Measurements from ENCODE around the gene WDR17. TPM values are rescaled to one million over a fixed set of nuclear protein-coding genes. Genes with fewer than 3 reads are reported as not detected.
A peak's percentile ranks its signal among the peaks of the same experiment; 100 is the strongest.
"Not testable (repeated sequence)": the region's sequence is repeated elsewhere in the genome, so short reads cannot be mapped to it uniquely, and the experiment has no call there.

The WDR17 gene
- total and polyA plus RNA-seq, 5 donors from 2014 or later = 0.05 to 0.22 TPM; not detected in 3

- peaks cover 26% of the 10 kb centered on the region for H3K27me3 Mint-ChIP-seq
Observed at GRCh38 chr4:176210579-176211296, 145.1 kb downstream of the WDR17 start.

GRCh38 chr4:176212351-176212750 is 146.7 kb downstream of the WDR17 start:
- DNase-seq; ATAC-seq (ENCODE audit: low read depth in 2 of 2); H3K27ac Mint-ChIP-seq; H3K4me1 Mint-ChIP-seq; H3K36me3 ChIP-seq (ENCODE audit: control insufficient read depth, insufficient read depth, low read length); H3K4me1 ChIP-seq (ENCODE audit: control insufficient read depth, insufficient read depth, low read length, poor library complexity, severe bottlenecking); H3K36me3 Mint-ChIP-seq; H3K4me3 Mint-ChIP-seq; H3K9me3 ChIP-seq (ENCODE audit: control insufficient read depth in 2 of 2, low read length in 2 of 2); H3K4me3 ChIP-seq (ENCODE audit: low read depth, low read length); H3K27me3 ChIP-seq (ENCODE audit: control insufficient read depth, insufficient read depth, low read length); H3K9me3 Mint-ChIP-seq; H3K27ac ChIP-seq (ENCODE audit: insufficient read depth, low read length, poor library complexity, severe bottlenecking): not testable (repeated sequence)
- H3K27me3 Mint-ChIP-seq = peaks cover 26% of the 10 kb centered on the region

More at GRCh38 chr4:176210579-176211296, 145.1 kb downstream of the WDR17 start:
- no peaks in the 10 kb centered on the region for H3K9me3 ChIP-seq (ENCODE audit: control insufficient read depth in 2 of 2, low read length in 2 of 2)
- no peak for DNase-seq
- H3K4me1 Mint-ChIP-seq = no peaks in the 10 kb centered on the region
- no peak overlapping the region for H3K4me3 ChIP-seq (ENCODE audit: low read depth, low read length)
- H3K36me3 ChIP-seq (ENCODE audit: control insufficient read depth, insufficient read depth, low read length) = no peaks in the 10 kb centered on the region
- H3K27ac ChIP-seq (ENCODE audit: insufficient read depth, low read length, poor library complexity, severe bottlenecking) = no peak overlapping the region
- H3K27ac Mint-ChIP-seq = no peak overlapping the region
- H3K4me1 ChIP-seq (ENCODE audit: control insufficient read depth, insufficient read depth, low read length, poor library complexity, severe bottlenecking) = no peaks in the 10 kb centered on the region
- H3K27me3 ChIP-seq (ENCODE audit: control insufficient read depth, insufficient read depth, low read length) = peaks cover 10% of the 10 kb centered on the region
- no peak for ATAC-seq (ENCODE audit: low read depth in 2 of 2)
- H3K9me3 Mint-ChIP-seq = peaks cover 0 to 5% (median 0%) of the 10 kb centered on the region in 7 donors
- H3K36me3 Mint-ChIP-seq = no peaks in the 10 kb centered on the region
- H3K4me3 Mint-ChIP-seq = no peak overlapping the region

GRCh38 chr4:176217510-176217909 is 151.9 kb downstream of the WDR17 start:
- H3K4me3 ChIP-seq (ENCODE audit: low read depth, low read length) = no peak overlapping the region
- H3K36me3 ChIP-seq (ENCODE audit: control insufficient read depth, insufficient read depth, low read length) = no peaks in the 10 kb centered on the region
- Mint-ChIP-seq H3K27me3 (no peaks in the 10 kb centered on the region), H3K4me3 (no peak overlapping the region), H3K36me3 (no peaks in the 10 kb centered on the region), H3K4me1 (no peaks in the 10 kb centered on the region), H3K9me3 (peaks cover 0 to 2% (median 0%) of the 10 kb centered on the region in 7 donors), H3K27ac (no peak overlapping the region)
- H3K27me3 ChIP-seq (ENCODE audit: control insufficient read depth, insufficient read depth, low read length) = no peaks in the 10 kb centered on the region
- DNase-seq (peak in 1 of 3 donors; percentile 6), ATAC-seq (ENCODE audit: low read depth in 2 of 2) (no peak)
- H3K27ac ChIP-seq (ENCODE audit: insufficient read depth, low read length, poor library complexity, severe bottlenecking) = no peak overlapping the region
- H3K9me3 ChIP-seq (ENCODE audit: control insufficient read depth in 2 of 2, low read length in 2 of 2) = no peaks in the 10 kb centered on the region
- H3K4me1 ChIP-seq (ENCODE audit: control insufficient read depth, insufficient read depth, low read length, poor library complexity, severe bottlenecking) = no peaks in the 10 kb centered on the region

GRCh38 chr4:176222149-176222548 is 156.5 kb downstream of the WDR17 start:
- Mint-ChIP-seq H3K9me3 (peaks cover 0 to 1% (median 0%) of the 10 kb centered on the region in 7 donors), H3K27ac (no peak overlapping the region), H3K36me3 (no peaks in the 10 kb centered on the region), H3K4me3 (no peak overlapping the region), H3K27me3 (peaks cover 4% of the 10 kb centered on the region), H3K4me1 (no peaks in the 10 kb centered on the region)
- Histone ChIP-seq H3K27ac (ENCODE audit: insufficient read depth, low read length, poor library complexity, severe bottlenecking) (no peak overlapping the region), H3K36me3 (ENCODE audit: control insufficient read depth, insufficient read depth, low read length) (no peaks in the 10 kb centered on the region), H3K27me3 (ENCODE audit: control insufficient read depth, insufficient read depth, low read length) (no peaks in the 10 kb centered on the region), H3K9me3 (ENCODE audit: control insufficient read depth in 2 of 2, low read length in 2 of 2) (no peaks in the 10 kb centered on the region), H3K4me3 (ENCODE audit: low read depth, low read length) (no peak overlapping the region), H3K4me1 (ENCODE audit: control insufficient read depth, insufficient read depth, low read length, poor library complexity, severe bottlenecking) (no peaks in the 10 kb centered on the region)
- DNase-seq = no peak
- no peak for ATAC-seq (ENCODE audit: low read depth in 2 of 2)

- Mint-ChIP-seq H3K27me3 (peaks cover 4% of the 10 kb centered on the region), H3K4me3 (no peak overlapping the region), H3K36me3 (no peaks in the 10 kb centered on the region), H3K4me1 (no peaks in the 10 kb centered on the region), H3K9me3 (peaks cover 0 to 1% (median 0%) of the 10 kb centered on the region in 7 donors), H3K27ac (no peak overlapping the region)
- no peak overlapping the region for H3K27ac ChIP-seq (ENCODE audit: insufficient read depth, low read length, poor library complexity, severe bottlenecking)
- no peak for DNase-seq
- H3K9me3 ChIP-seq (ENCODE audit: control insufficient read depth in 2 of 2, low read length in 2 of 2) = no peaks in the 10 kb centered on the region
- peaks cover 2% of the 10 kb centered on the region for H3K27me3 ChIP-seq (ENCODE audit: control insufficient read depth, insufficient read depth, low read length)
- no peaks in the 10 kb centered on the region for H3K36me3 ChIP-seq (ENCODE audit: control insufficient read depth, insufficient read depth, low read length)
- H3K4me1 ChIP-seq (ENCODE audit: control insufficient read depth, insufficient read depth, low read length, poor library complexity, severe bottlenecking) = no peaks in the 10 kb centered on the region
- no peak overlapping the region for H3K4me3 ChIP-seq (ENCODE audit: low read depth, low read length)
- no peak for ATAC-seq (ENCODE audit: low read depth in 2 of 2)
Observed at GRCh38 chr4:176223561-176223960, 157.9 kb downstream of the WDR17 start.

GRCh38 chr4:176226736-176227135 is 161.1 kb downstream of the WDR17 start:
- no peaks in the 10 kb centered on the region for H3K4me1 ChIP-seq (ENCODE audit: control insufficient read depth, insufficient read depth, low read length, poor library complexity, severe bottlenecking)
- ATAC-seq (ENCODE audit: low read depth in 2 of 2) (no peak), DNase-seq (no peak)
- peaks cover 2% of the 10 kb centered on the region for H3K27me3 ChIP-seq (ENCODE audit: control insufficient read depth, insufficient read depth, low read length)
- Mint-ChIP-seq H3K9me3 (peaks cover 0 to 1% (median 0%) of the 10 kb centered on the region in 7 donors), H3K27ac (no peak overlapping the region), H3K4me1 (no peaks in the 10 kb centered on the region), H3K27me3 (peaks cover 4% of the 10 kb centered on the region), H3K4me3 (no peak overlapping the region), H3K36me3 (no peaks in the 10 kb centered on the region)
- H3K9me3 ChIP-seq (ENCODE audit: control insufficient read depth in 2 of 2, low read length in 2 of 2) = no peaks in the 10 kb centered on the region
- no peak overlapping the region for H3K27ac ChIP-seq (ENCODE audit: insufficient read depth, low read length, poor library complexity, severe bottlenecking)
- H3K36me3 ChIP-seq (ENCODE audit: control insufficient read depth, insufficient read depth, low read length) = no peaks in the 10 kb centered on the region
- H3K4me3 ChIP-seq (ENCODE audit: low read depth, low read length) = no peak overlapping the region

GRCh38 chr4:176229645-176230044 is 164.0 kb downstream of the WDR17 start:
- Histone ChIP-seq H3K27me3 (ENCODE audit: control insufficient read depth, insufficient read depth, low read length) (peaks cover 2% of the 10 kb centered on the region), H3K4me3 (ENCODE audit: low read depth, low read length) (no peak overlapping the region), H3K27ac (ENCODE audit: insufficient read depth, low read length, poor library complexity, severe bottlenecking) (no peak overlapping the region), H3K4me1 (ENCODE audit: control insufficient read depth, insufficient read depth, low read length, poor library complexity, severe bottlenecking) (no peaks in the 10 kb centered on the region), H3K36me3 (ENCODE audit: control insufficient read depth, insufficient read depth, low read length) (no peaks in the 10 kb centered on the region), H3K9me3 (ENCODE audit: control insufficient read depth in 2 of 2, low read length in 2 of 2) (no peaks in the 10 kb centered on the region)
- ATAC-seq (ENCODE audit: low read depth in 2 of 2) = no peak
- Mint-ChIP-seq H3K4me1 (no peaks in the 10 kb centered on the region), H3K27ac (no peak overlapping the region), H3K4me3 (no peak overlapping the region), H3K36me3 (no peaks in the 10 kb centered on the region), H3K27me3 (peaks cover 4% of the 10 kb centered on the region), H3K9me3 (peaks cover 0 to 1% (median 0%) of the 10 kb centered on the region in 7 donors)
- no peak for DNase-seq

Measured in CD4-positive, CD25-positive, alpha-beta regulatory T cell (primary cell).